ENCODE data around the gene KLHL12. TPM values are rescaled to one million over a fixed set of nuclear protein-coding genes. Genes with fewer than 3 reads are reported as not detected.

Gene KLHL12
- total and polyA plus RNA-seq, 8 donors = 26.6 to 40.0 (median 35.6) TPM

DNA sequence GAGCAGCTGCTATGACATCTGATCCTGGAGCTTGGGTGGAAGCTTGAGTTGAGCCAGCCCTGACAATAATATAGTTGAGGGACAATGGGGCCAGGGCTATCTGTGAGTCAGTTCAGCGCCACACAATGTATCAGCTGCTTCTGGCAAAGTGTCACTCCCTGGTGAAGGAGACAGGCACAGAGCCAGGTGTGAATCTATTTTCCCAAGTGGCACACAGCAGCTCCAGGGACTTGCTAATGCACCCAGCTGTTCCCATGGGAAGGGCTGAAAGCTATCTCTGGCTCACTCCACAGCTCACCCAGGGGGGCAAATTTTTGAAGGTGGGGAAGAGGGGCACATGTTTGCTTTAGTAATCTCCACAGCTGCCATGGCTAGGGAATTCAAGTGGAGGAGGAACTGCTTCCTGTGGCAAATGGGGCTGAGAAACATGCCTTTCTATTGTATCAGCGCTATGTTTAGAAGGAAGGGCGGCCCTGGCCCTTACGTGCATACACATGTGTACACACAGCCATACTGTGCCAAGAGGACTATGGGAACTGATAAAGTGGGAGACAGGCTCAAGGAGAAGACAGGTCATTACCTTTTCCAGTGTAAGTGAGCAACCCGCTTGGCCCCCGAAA is 37.9 kb upstream of the KLHL12 start:
- Histone ChIP-seq H3K27ac (no peak overlapping the region), H3K4me3 (no peak overlapping the region), H3K4me1 (peaks cover 11 to 44% of the 10 kb centered on the region in 2 donors), H3K27me3 (no peaks in the 10 kb centered on the region), H3K36me3 (peaks cover 0 to 45% of the 10 kb centered on the region in 2 donors), H3K9me3 (no peaks in the 10 kb centered on the region)
- intact Hi-C loops (cut with DNase I) = no loop called here
- TF ChIP-seq CTCF (IDR thresholded peaks at IDR 0.05) = no peak
- DNase-seq = no peak
- ATAC-seq = no peak

DNA sequence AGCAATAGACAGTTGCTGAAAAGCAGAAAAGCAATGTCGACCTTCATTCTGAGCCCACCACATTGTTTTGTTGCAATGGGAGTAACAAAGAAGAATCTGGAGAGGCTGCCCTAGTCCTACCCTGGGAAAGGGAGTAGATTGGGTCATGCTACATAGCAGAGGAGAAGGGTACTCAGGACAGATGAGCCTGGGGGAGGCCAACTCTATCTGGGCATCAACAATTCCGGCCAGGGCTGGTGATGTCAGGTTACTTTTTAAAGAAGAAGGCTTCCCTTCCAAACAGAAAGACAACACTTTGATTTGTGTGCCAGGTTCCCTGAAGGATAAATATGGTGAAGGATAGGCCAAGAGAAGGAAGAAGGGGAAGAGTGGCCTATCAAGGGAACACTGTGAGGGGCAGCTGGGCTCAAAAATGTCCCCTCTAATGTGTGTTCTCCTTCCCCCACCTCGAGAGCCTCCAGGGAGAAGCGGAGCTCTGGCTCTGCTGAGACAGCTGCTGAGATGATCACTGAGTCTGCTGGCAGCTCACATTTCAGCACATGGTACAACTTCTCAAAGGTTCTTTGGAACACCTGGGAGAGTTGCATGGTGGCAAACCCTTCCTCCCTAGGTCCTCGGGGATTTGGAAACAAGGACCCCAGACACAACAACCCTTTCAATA is 34.3 kb upstream of the KLHL12 start:
- H3K27ac ChIP-seq = no peak overlapping the region
- no peak for ATAC-seq
- intact Hi-C loops (cut with DNase I) = no loop called here
- H3K4me1 ChIP-seq = peaks cover 17 to 34% of the 10 kb centered on the region in 2 donors
- H3K36me3 ChIP-seq = peaks cover 0 to 45% of the 10 kb centered on the region in 2 donors
- H3K9me3 ChIP-seq = no peaks in the 10 kb centered on the region
- DNase-seq = no peak
- no peak overlapping the region for H3K4me3 ChIP-seq
- TF ChIP-seq CTCF (IDR thresholded peaks at IDR 0.05) = no peak
- no peaks in the 10 kb centered on the region for H3K27me3 ChIP-seq

DNA sequence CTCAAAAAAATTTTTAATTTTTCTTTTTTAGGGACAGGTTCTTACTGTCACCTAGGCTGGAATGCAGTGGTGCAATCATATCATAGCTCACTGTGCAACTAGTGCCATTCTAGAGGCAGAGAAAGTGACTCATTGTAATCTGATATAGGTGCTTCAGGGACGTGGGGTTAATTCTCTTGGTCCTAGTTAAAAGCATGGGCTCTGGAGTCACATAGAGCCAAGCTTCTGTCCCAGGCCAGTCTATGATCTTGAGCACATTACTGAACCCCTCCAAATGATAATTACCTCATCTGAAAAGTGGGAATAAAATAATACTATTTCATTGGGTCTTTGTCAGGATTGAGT is 32.2 kb upstream of the KLHL12 start:
- no peak for TF ChIP-seq CTCF (IDR thresholded peaks at IDR 0.05)
- DNase-seq = no peak
- peaks cover 0 to 34% of the 10 kb centered on the region in 2 donors for H3K36me3 ChIP-seq
- ATAC-seq = peak; percentile 55
- H3K27me3 ChIP-seq = no peaks in the 10 kb centered on the region
- no peak overlapping the region for H3K4me3 ChIP-seq
- peak overlapping the region; percentile 93 to 96 for H3K27ac ChIP-seq
- H3K9me3 ChIP-seq = no peaks in the 10 kb centered on the region
- intact Hi-C loops (cut with DNase I) = no loop called here
- H3K4me1 ChIP-seq = peaks cover 13 to 39% of the 10 kb centered on the region in 2 donors

DNA sequence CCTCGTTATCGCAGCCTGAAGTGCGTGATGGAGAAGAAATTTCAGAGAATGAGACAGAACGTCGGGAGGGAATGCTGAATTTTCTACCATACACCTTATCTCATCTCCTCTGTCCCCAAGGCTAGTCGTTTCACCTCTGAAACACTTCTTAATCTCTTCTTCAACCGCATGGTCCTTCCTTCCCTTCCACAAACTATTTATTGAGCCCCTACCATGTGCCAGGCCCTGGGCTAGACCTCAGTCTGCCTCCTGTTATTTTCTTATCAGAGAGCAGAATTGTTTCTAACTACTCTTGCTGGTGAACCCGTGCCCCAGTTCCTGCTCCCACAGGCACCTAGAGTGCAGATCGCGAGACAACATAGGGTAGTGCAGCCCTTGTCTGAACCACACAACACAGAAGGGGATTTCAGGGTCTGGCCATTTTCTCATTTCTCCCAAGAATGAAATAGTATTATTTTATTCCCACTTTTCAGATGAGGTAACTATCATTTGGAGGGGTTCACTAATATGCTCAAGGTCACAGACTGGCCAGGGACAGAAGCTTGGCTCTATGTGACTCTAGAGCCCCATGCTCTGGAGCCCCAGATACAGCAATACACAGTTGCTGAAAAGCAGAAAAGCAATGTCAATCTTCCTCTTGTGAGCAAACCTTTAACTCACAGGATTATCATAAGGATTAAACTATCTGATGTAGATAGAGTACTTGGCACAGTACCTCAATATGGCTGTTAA is 31.7 kb upstream of the KLHL12 start:
- peak overlapping the region; percentile 93 to 96 for H3K27ac ChIP-seq
- DNase-seq (no peak), ATAC-seq (peak; percentile 12)
- H3K4me1 ChIP-seq = peaks cover 18 to 45% of the 10 kb centered on the region in 2 donors
- no peaks in the 10 kb centered on the region for H3K9me3 ChIP-seq
- H3K4me3 ChIP-seq = peak overlapping the region; percentile 96 to 99
- TF ChIP-seq CTCF (IDR thresholded peaks at IDR 0.05) = no peak
- H3K27me3 ChIP-seq = no peaks in the 10 kb centered on the region
- intact Hi-C loops (cut with DNase I) = no loop called here
- peaks cover 0 to 29% of the 10 kb centered on the region in 2 donors for H3K36me3 ChIP-seq
